ENCODE measurements around the gene PTPN3. TPM values are rescaled to one million over a fixed set of nuclear protein-coding genes. Genes with fewer than 3 reads are reported as not detected.

Gene PTPN3
- total RNA-seq, 1 experiment from 2014 or later = 11.3 TPM

- DNase-seq (ENCODE audit: low spot score) = no peak
Measured at GRCh38 chr9:109454041-109454440, 44.1 kb downstream of the PTPN3 start.

- no peak for DNase-seq (ENCODE audit: low spot score)
Measured at GRCh38 chr9:109453210-109453842, 44.8 kb downstream of the PTPN3 start.

GRCh38 chr9:109452761-109453160 is 45.3 kb downstream of the PTPN3 start:
- DNase-seq (ENCODE audit: low spot score) = no peak

GRCh38 chr9:109451311-109452025 is 46.6 kb downstream of the PTPN3 start:
- peak; percentile 48 for DNase-seq (ENCODE audit: low spot score)

GRCh38 chr9:109450346-109450745 is 47.8 kb downstream of the PTPN3 start:
- DNase-seq (ENCODE audit: low spot score) = no peak

GRCh38 chr9:109449036-109449798 is 48.9 kb downstream of the PTPN3 start:
- no peak for DNase-seq (ENCODE audit: low spot score)

GRCh38 chr9:109448223-109448622 is 49.9 kb downstream of the PTPN3 start:
- DNase-seq (ENCODE audit: low spot score) = no peak

GRCh38 chr9:109447329-109448076 is 50.6 kb downstream of the PTPN3 start:
- DNase-seq (ENCODE audit: low spot score) = no peak

GRCh38 chr9:109444771-109445320 is 53.3 kb downstream of the PTPN3 start:
- DNase-seq (ENCODE audit: low spot score) = no peak

- no peak for DNase-seq (ENCODE audit: low spot score)
Measured at GRCh38 chr9:109442716-109443115, 55.4 kb downstream of the PTPN3 start.

- peak; percentile 18 for DNase-seq (ENCODE audit: low spot score)
Measured at GRCh38 chr9:109441296-109441695, 56.8 kb downstream of the PTPN3 start.

- DNase-seq (ENCODE audit: low spot score) = peak; percentile 83
Measured at GRCh38 chr9:109440797-109441287, 57.3 kb downstream of the PTPN3 start.

GRCh38 chr9:109440117-109440515 is 58.0 kb downstream of the PTPN3 start:
- DNase-seq (ENCODE audit: low spot score) = no peak

GRCh38 chr9:109439378-109440116 is 58.6 kb downstream of the PTPN3 start:
- DNase-seq (ENCODE audit: low spot score) = no peak

- no peak for DNase-seq (ENCODE audit: low spot score)
Measured at GRCh38 chr9:109437286-109437685, 60.8 kb downstream of the PTPN3 start.

GRCh38 chr9:109436071-109436470 is 62.0 kb downstream of the PTPN3 start:
- DNase-seq (ENCODE audit: low spot score) = no peak

- DNase-seq (ENCODE audit: low spot score) = no peak
Measured at GRCh38 chr9:109433476-109433875, 64.6 kb downstream of the PTPN3 start.

- no peak for DNase-seq (ENCODE audit: low spot score)
Measured at GRCh38 chr9:109430231-109430630, 67.9 kb downstream of the PTPN3 start.

GRCh38 chr9:109428854-109429253 is 69.3 kb downstream of the PTPN3 start:
- no peak for DNase-seq (ENCODE audit: low spot score)

- no peak for DNase-seq (ENCODE audit: low spot score)
Measured at GRCh38 chr9:109427886-109428285, 70.2 kb downstream of the PTPN3 start.
